HepG2 (cell line): Measurements from ENCODE around the gene PMVK. TPM values are rescaled to one million over a fixed set of nuclear protein-coding genes. Genes with fewer than 3 reads are reported as not detected.
A peak's percentile ranks its signal among the peaks of the same experiment; 100 is the strongest.

Experiments
- ATF3 ChIP-seq: sonication (generic); formaldehyde crosslinking; IDR thresholded peaks from 2 replicates; pipeline ENCODE4 v1.4.0; 2020; ENCODE audit warnings: missing genetic modification reagents
- ATF7 ChIP-seq, 2 experiments: fragments of 450-650 bp in 1 of 2; sonication (generic) in 1 of 2; formaldehyde crosslinking in 1 of 2; IDR thresholded peaks; 2 replicates each; pipeline versions ENCODE4 v1.4.0 to v1.6.1; 2016 to 2020; ENCODE audit warnings: antibody characterized with exemption in 1 of 2, mild to moderate bottlenecking in 1 of 2, missing genetic modification reagents in 1 of 2
- BRF2 ChIP-seq: sonication (generic); formaldehyde crosslinking; IDR thresholded peaks from 2 replicates; pipeline ENCODE4 v1.8.1; 2022; ENCODE audit warnings: mild to moderate bottlenecking, missing genetic modification reagents
- CTCF ChIP-seq: sonication (generic); formaldehyde crosslinking; IDR thresholded peaks from 2 replicates; pipeline ENCODE4 v1.5.0; 2020; ENCODE audit warnings: mild to moderate bottlenecking, missing genetic modification reagents, moderate library complexity
- DDIT3 ChIP-seq: sonication (generic); formaldehyde crosslinking; IDR thresholded peaks from 2 replicates; pipeline ENCODE4 v1.4.0; 2020; ENCODE audit warnings: mild to moderate bottlenecking, missing genetic modification reagents
- EP300 ChIP-seq, 3 experiments: sonication (generic) in 1 of 3; formaldehyde crosslinking in 1 of 3; IDR thresholded peaks; 2 replicates each; pipeline versions ENCODE4 v1.5.1 to v1.6.1; 2011 to 2020; ENCODE audit warnings: low read depth in 2 of 3, low read length in 2 of 3, borderline replicate concordance in 1 of 3, improper control_type of control experiment in 1 of 3, mild to moderate bottlenecking in 1 of 3, missing genetic modification reagents in 1 of 3, moderate library complexity in 1 of 3
- GLMP ChIP-seq: sonication (generic); formaldehyde crosslinking; IDR thresholded peaks from 2 replicates; pipeline ENCODE4 v1.9.0; 2021; ENCODE audit warnings: missing genetic modification reagents, mild to moderate bottlenecking, borderline replicate concordance
- HES4 ChIP-seq: sonication (generic); formaldehyde crosslinking; IDR thresholded peaks from 2 replicates; pipeline ENCODE4 v1.9.0; 2021; ENCODE audit warnings: mild to moderate bottlenecking, missing genetic modification reagents, borderline replicate concordance
- IKZF5 ChIP-seq: IDR thresholded peaks from 2 replicates; pipeline ENCODE4 v1.6.1; 2018; ENCODE audit warnings: missing genetic modification reagents, mild to moderate bottlenecking, missing compliant biosample characterization
- JUN ChIP-seq: sonication (generic); formaldehyde crosslinking; IDR thresholded peaks from 2 replicates; pipeline ENCODE4 v1.4.0; 2020; ENCODE audit warnings: mild to moderate bottlenecking, missing genetic modification reagents
- KDM4B ChIP-seq: sonication (generic); formaldehyde crosslinking; IDR thresholded peaks from 2 replicates; pipeline ENCODE4 v1.4.0; 2020; ENCODE audit warnings: missing genetic modification reagents
- MYC ChIP-seq: sonication (generic); formaldehyde crosslinking; IDR thresholded peaks from 2 replicates; pipeline ENCODE4 v1.9.0; 2021; ENCODE audit warnings: missing genetic modification reagents, borderline replicate concordance
- NFIC ChIP-seq: IDR thresholded peaks from 2 replicates; pipeline ENCODE4 v1.6.1; 2012; ENCODE audit warnings: mild to moderate bottlenecking, low read length, inconsistent platforms
- NFYC ChIP-seq: IDR thresholded peaks from 2 replicates; pipeline ENCODE4 v1.6.1; 2016; ENCODE audit warnings: missing genetic modification reagents, missing compliant biosample characterization
- RXRA ChIP-seq: sonication (generic); formaldehyde crosslinking; IDR thresholded peaks from 2 replicates; pipeline ENCODE4 v1.5.1; 2020; ENCODE audit warnings: missing genetic modification reagents
- SMAD3 ChIP-seq: sonication (generic); formaldehyde crosslinking; IDR thresholded peaks from 2 replicates; pipeline ENCODE4 v1.4.0; 2020; ENCODE audit warnings: missing genetic modification reagents
- SSRP1 ChIP-seq: IDR thresholded peaks from 2 replicates; pipeline ENCODE4 v1.6.1; 2016; ENCODE audit warnings: control low read depth
- TFDP1 ChIP-seq: IDR thresholded peaks from 2 replicates; pipeline ENCODE4 v1.6.1; 2016; ENCODE audit warnings: missing compliant biosample characterization, missing genetic modification reagents, borderline replicate concordance
- U2AF1 ChIP-seq: fragments of 200-400 bp; formaldehyde crosslinking; optimal IDR thresholded peaks from 2 replicates; pipeline ENCODE3; 2017; ENCODE audit warnings: mild to moderate bottlenecking, low read depth, low read length
- ZBTB8A ChIP-seq: sonication (generic); formaldehyde crosslinking; IDR thresholded peaks from 2 replicates; pipeline ENCODE4 v1.4.0; 2020; ENCODE audit warnings: mild to moderate bottlenecking, low read depth, missing genetic modification reagents, borderline replicate concordance
- ZNF607 ChIP-seq: sonication (generic); formaldehyde crosslinking; IDR thresholded peaks from 2 replicates; pipeline ENCODE4 v1.5.1; 2020; ENCODE audit warnings: missing genetic modification reagents, mild to moderate bottlenecking, borderline replicate concordance
- ZSCAN30 ChIP-seq: sonication (generic); formaldehyde crosslinking; IDR thresholded peaks from 2 replicates; pipeline ENCODE4 v1.5.0; 2020; ENCODE audit warnings: mild to moderate bottlenecking, missing genetic modification reagents
- polyA plus RNA-seq, 8 experiments: library from polyadenylated mRNA; depleted of rRNA in 3 of 8; stranded (reverse) in 7 of 8; unstranded in 1 of 8; fragments of >200 nt; fragmentation: Illumina TruSeq in 4 of 8; extraction: Trizol in 4 of 8; gene quantifications; 2 replicates each; pipeline versions ENCODE4 v1.2.1 to v1.2.3, GENCODE V29; 2011 to 2016; ENCODE audit warnings: low read depth in 4 of 8, missing spikeins in 1 of 8, mixed read lengths in 1 of 8; ENCODE audit not compliant: insufficient read depth in 1 of 8
- total RNA-seq, 5 experiments: library from RNA; depleted of rRNA; stranded (reverse); fragments of >200 nt; fragmentation: Illumina TruSeq; extraction: Trizol; gene quantifications; 2 replicates each; pipeline ENCODE4 v1.2.3, GENCODE V29; 2016; ENCODE audit warnings: low read depth in 1 of 5

PMVK gene
- total and polyA plus RNA-seq, 2 of the 13 experiments (the other 11 are each of a cell fraction or from before 2014, with no cell fraction given): 3.9 to 12.6 TPM

GRCh38 chr1:154955718-154956543 is 19.4 kb upstream of the PMVK start, which contains the start of gene PBXIP1 (continued):
- TF ChIP-seq EP300 (IDR thresholded peaks at IDR 0.05; ENCODE audit: low read depth in 2 of 2, low read length in 2 of 2): no peak
- no peak for TF ChIP-seq EP300 (CRISPR knock-in tag; IDR thresholded peaks at IDR 0.05; ENCODE audit: borderline replicate concordance)
- TF ChIP-seq NFYC (CRISPR knock-in tag): peak; percentile 89
- no peak for TF ChIP-seq JUN (CRISPR knock-in tag)
- no peak for TF ChIP-seq GLMP (CRISPR knock-in tag)
- TF ChIP-seq ATF7 (IDR thresholded peaks at IDR 0.05): no peak
- TF ChIP-seq ATF7 (CRISPR knock-in tag; IDR thresholded peaks at IDR 0.05): no peak
- no peak for TF ChIP-seq DDIT3
- no peak for TF ChIP-seq KDM4B (CRISPR knock-in tag)
- TF ChIP-seq SMAD3: no peak
- TF ChIP-seq ZBTB8A (CRISPR knock-in tag): no peak
- TF ChIP-seq SSRP1 (CRISPR knock-in tag): no peak
- no peak for TF ChIP-seq NFIC
- TF ChIP-seq HES4: no peak
- TF ChIP-seq ZSCAN30 (CRISPR knock-in tag): no peak
- no peak for TF ChIP-seq BRF2 (CRISPR knock-in tag)
- no peak for TF ChIP-seq RXRA (CRISPR knock-in tag)
- TF ChIP-seq CTCF (CRISPR knock-in tag): 0 out of 2 replicates have a peak, but pooled peaks have one; percentile 1
- no peak for TF ChIP-seq MYC (CRISPR knock-in tag)
- no peak for TF ChIP-seq ZNF607 (CRISPR knock-in tag)
- TF ChIP-seq TFDP1: no peak
- 0 out of 2 replicates have a peak, but pooled peaks have one; percentile 42 for TF ChIP-seq IKZF5 (CRISPR knock-in tag)
- TF ChIP-seq ATF3 (CRISPR knock-in tag): no peak
- TF ChIP-seq U2AF1: no peak
